B cell (primary cell): ENCODE results near the gene LMNTD1.

Experiments used
- CTCF ChIP-seq: fragments of 200-600 bp; IDR thresholded peaks from one replicate; pipeline ENCODE4 v1.8.0; 2022; ENCODE audit warnings: antibody characterized with exemption, mild to moderate bottlenecking
- EZH2 ChIP-seq: IDR thresholded peaks from 2 replicates; pipeline ENCODE4 v1.6.1; 2012; ENCODE audit warnings: borderline replicate concordance, low read depth, mild to moderate bottlenecking, moderate library complexity, low read length; ENCODE audit not compliant: insufficient read depth, poor library complexity, severe bottlenecking

- TF ChIP-seq EZH2 (no peak), CTCF (no peak)
Measured at GRCh38 chr12:25587346-25587745, 34.3 kb upstream of the LMNTD1 start.
